SU-DHL-6 (cell line): ENCODE measurements around the gene ANKS1B.

Experiments
- EZH2phosphoT487 ChIP-seq: fragments of 200-600 bp; sonication (generic), shearing (Covaris generic); conservative IDR thresholded peaks from 2 replicates; pipeline ENCODE4 v1.6.1; 2018; ENCODE audit warnings: mild to moderate bottlenecking, antibody characterized with exemption, low read length, moderate library complexity, mixed read lengths
- TF ChIP-seq, protein P1 (sequence below): fragments of 200-600 bp; sonication (generic); IDR thresholded peaks from one replicate; pipeline ENCODE4 v1.5.1; 2017; ENCODE audit warnings: antibody characterized with exemption, mild to moderate bottlenecking, low read length, moderate library complexity; ENCODE audit not compliant: insufficient read depth, poor library complexity, severe bottlenecking

DNA sequence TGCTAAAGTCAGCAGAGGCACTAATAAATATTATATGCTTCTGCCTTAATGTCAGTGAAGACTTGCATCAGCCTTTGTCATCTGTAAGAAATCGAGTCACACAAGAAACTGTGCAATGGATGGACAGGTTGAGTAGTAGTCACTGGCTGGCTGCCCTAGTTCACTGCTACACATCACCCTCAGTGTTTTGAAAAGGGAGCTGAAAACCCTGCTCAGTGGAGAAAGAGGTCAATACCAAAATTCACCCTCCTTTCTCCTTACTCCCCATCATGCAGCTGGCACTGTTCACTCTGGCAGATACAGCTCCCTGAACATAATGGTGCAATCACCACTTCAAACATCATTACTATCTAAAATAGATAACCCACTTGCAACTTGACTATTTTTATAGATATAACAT lies 6.6 kb downstream of the ANKS1B start:
- TF ChIP-seq, protein P1, sequence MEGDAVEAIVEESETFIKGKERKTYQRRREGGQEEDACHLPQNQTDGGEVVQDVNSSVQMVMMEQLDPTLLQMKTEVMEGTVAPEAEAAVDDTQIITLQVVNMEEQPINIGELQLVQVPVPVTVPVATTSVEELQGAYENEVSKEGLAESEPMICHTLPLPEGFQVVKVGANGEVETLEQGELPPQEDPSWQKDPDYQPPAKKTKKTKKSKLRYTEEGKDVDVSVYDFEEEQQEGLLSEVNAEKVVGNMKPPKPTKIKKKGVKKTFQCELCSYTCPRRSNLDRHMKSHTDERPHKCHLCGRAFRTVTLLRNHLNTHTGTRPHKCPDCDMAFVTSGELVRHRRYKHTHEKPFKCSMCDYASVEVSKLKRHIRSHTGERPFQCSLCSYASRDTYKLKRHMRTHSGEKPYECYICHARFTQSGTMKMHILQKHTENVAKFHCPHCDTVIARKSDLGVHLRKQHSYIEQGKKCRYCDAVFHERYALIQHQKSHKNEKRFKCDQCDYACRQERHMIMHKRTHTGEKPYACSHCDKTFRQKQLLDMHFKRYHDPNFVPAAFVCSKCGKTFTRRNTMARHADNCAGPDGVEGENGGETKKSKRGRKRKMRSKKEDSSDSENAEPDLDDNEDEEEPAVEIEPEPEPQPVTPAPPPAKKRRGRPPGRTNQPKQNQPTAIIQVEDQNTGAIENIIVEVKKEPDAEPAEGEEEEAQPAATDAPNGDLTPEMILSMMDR: no peak
- no peak for TF ChIP-seq EZH2phosphoT487
